ENCODE results near the gene CAMK1D.

The CAMK1D gene

DNA sequence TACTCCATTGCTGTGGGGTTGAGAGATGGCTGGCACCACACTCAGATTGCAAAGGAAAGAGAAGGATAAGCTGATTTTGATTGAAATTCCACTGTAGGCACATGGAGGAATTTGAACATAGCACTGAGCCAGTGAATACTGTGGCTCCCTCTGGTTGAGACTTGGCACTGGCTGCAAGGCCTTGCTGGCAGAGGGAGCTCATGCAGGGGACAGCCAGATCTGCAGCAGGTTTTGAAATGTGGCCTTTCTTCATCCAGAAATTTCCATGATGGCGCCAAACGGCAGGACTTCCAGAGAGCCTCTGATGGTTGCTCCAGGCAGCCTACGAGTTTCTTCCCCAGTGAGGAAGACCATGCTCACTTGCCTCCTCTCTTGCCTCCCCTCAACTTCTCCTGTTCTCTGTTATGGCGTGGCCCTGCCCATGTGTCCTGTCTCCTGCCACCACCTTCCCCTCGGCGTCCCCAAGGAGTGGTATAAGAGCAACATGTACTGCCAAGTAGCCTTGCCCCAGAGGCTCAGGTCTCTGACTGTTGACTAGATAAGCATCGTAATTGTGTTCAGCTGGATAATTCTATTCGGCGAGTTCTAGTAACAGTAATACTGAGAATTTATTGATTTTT, 386.6 kb downstream of the CAMK1D start:
- no peaks in the 10 kb centered on the region for H4K20me1 ChIP-seq (ENCODE audit: insufficient read depth, low read length)
- H3K36me3 ChIP-seq (ENCODE audit: insufficient read depth, low read length) = no peaks in the 10 kb centered on the region
- no peak overlapping the region for H3K4me2 ChIP-seq (ENCODE audit: low read length)
- TF ChIP-seq, protein P1, sequence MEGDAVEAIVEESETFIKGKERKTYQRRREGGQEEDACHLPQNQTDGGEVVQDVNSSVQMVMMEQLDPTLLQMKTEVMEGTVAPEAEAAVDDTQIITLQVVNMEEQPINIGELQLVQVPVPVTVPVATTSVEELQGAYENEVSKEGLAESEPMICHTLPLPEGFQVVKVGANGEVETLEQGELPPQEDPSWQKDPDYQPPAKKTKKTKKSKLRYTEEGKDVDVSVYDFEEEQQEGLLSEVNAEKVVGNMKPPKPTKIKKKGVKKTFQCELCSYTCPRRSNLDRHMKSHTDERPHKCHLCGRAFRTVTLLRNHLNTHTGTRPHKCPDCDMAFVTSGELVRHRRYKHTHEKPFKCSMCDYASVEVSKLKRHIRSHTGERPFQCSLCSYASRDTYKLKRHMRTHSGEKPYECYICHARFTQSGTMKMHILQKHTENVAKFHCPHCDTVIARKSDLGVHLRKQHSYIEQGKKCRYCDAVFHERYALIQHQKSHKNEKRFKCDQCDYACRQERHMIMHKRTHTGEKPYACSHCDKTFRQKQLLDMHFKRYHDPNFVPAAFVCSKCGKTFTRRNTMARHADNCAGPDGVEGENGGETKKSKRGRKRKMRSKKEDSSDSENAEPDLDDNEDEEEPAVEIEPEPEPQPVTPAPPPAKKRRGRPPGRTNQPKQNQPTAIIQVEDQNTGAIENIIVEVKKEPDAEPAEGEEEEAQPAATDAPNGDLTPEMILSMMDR (IDR thresholded peaks at IDR 0.05; ENCODE audit: low read length) = no peak
- TF ChIP-seq EZH2 (IDR thresholded peaks at IDR 0.05; ENCODE audit: borderline replicate concordance, low read length) = no peak
- H3F3A ChIP-seq (ENCODE audit: insufficient read depth, low read length) = no peaks in the 10 kb centered on the region
- H3K9me3 ChIP-seq (ENCODE audit: low read length) = no peaks in the 10 kb centered on the region
- no peak overlapping the region for H2AFZ ChIP-seq (ENCODE audit: low read length)
- H3K9me2 ChIP-seq (ENCODE audit: low read depth, low read length) = no peaks in the 10 kb centered on the region
- no peaks in the 10 kb centered on the region for H3K4me1 ChIP-seq (ENCODE audit: insufficient read depth, low read length, severe bottlenecking)
- no peak overlapping the region for H3K9ac ChIP-seq (ENCODE audit: low read length)
- no peak overlapping the region for H3K27ac ChIP-seq (ENCODE audit: low read depth, low read length, poor library complexity, severe bottlenecking)
- H3K4me3 ChIP-seq (ENCODE audit: low read depth, low read length, poor library complexity, severe bottlenecking) = no peak overlapping the region
- H3K27me3 ChIP-seq (ENCODE audit: insufficient read depth, low read length) = no peaks in the 10 kb centered on the region
- H3K79me2 ChIP-seq (ENCODE audit: insufficient read depth, low read length) = no peaks in the 10 kb centered on the region

DNA sequence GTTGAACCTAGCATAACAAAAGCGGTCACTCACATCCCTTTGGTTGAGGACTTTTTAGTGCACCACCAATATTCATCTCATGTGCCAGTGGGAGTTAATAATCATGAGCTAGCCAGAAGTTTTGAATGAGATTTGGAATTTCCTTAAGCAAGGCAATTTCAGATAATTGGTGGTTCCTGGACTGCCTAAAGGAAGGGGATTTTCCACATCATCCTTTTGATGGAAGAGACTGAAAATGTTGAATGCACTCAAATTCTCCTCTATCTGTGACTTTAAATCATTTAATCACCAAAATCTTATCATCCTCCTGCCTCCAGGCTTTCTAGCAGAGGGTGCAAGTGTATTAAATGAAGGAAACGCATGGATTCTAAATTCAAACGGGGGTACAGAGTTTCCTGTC, 391.5 kb downstream of the CAMK1D start:
- no peak overlapping the region for H3K4me2 ChIP-seq (ENCODE audit: low read length)
- no peaks in the 10 kb centered on the region for H3K9me3 ChIP-seq (ENCODE audit: low read length)
- no peaks in the 10 kb centered on the region for H3K27me3 ChIP-seq (ENCODE audit: insufficient read depth, low read length)
- TF ChIP-seq, protein P1 (IDR thresholded peaks at IDR 0.05; ENCODE audit: low read length) = no peak
- TF ChIP-seq EZH2 (IDR thresholded peaks at IDR 0.05; ENCODE audit: borderline replicate concordance, low read length) = no peak
- no peaks in the 10 kb centered on the region for H3K4me1 ChIP-seq (ENCODE audit: insufficient read depth, low read length, severe bottlenecking)
- H4K20me1 ChIP-seq (ENCODE audit: insufficient read depth, low read length) = no peaks in the 10 kb centered on the region
- no peaks in the 10 kb centered on the region for H3K36me3 ChIP-seq (ENCODE audit: insufficient read depth, low read length)
- no peaks in the 10 kb centered on the region for H3K9me2 ChIP-seq (ENCODE audit: low read depth, low read length)
- H3K4me3 ChIP-seq (ENCODE audit: low read depth, low read length, poor library complexity, severe bottlenecking) = no peak overlapping the region
- H2AFZ ChIP-seq (ENCODE audit: low read length) = no peak overlapping the region
- no peaks in the 10 kb centered on the region for H3K79me2 ChIP-seq (ENCODE audit: insufficient read depth, low read length)
- no peaks in the 10 kb centered on the region for H3F3A ChIP-seq (ENCODE audit: insufficient read depth, low read length)
- no peak overlapping the region for H3K9ac ChIP-seq (ENCODE audit: low read length)
- H3K27ac ChIP-seq (ENCODE audit: low read depth, low read length, poor library complexity, severe bottlenecking) = no peak overlapping the region

DNA sequence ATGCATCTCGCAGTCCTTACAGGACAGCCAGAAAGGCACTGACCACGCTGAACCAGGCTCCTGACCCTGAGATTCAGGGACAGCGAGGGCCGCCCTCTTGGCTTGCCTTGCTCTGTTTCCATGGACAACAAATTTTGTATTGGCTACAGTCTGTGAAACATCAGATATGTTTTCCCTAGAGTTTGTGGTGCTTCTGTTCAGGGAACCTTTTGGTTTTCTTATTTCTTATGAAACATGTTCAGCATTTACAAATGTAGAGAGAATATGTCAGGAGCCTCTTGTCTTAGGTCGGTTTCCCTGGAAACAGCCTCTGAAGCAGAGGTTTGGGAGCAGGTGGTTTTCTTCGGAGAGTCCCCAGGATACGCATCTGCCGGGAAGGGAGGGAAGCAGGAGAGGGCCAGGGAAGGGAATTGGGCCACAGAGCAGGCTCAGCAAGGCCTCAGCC, 392.0 kb downstream of the CAMK1D start:
- H3K36me3 ChIP-seq (ENCODE audit: insufficient read depth, low read length) = no peaks in the 10 kb centered on the region
- H3K9me2 ChIP-seq (ENCODE audit: low read depth, low read length) = no peaks in the 10 kb centered on the region
- H3K79me2 ChIP-seq (ENCODE audit: insufficient read depth, low read length) = no peaks in the 10 kb centered on the region
- H3K9ac ChIP-seq (ENCODE audit: low read length) = no peak overlapping the region
- H3K27ac ChIP-seq (ENCODE audit: low read depth, low read length, poor library complexity, severe bottlenecking) = no peak overlapping the region
- H3K4me1 ChIP-seq (ENCODE audit: insufficient read depth, low read length, severe bottlenecking) = no peaks in the 10 kb centered on the region
- TF ChIP-seq, protein P1 (IDR thresholded peaks at IDR 0.05; ENCODE audit: low read length) = no peak
- TF ChIP-seq EZH2 (IDR thresholded peaks at IDR 0.05; ENCODE audit: borderline replicate concordance, low read length) = no peak
- H3K4me3 ChIP-seq (ENCODE audit: low read depth, low read length, poor library complexity, severe bottlenecking) = no peak overlapping the region
- H3F3A ChIP-seq (ENCODE audit: insufficient read depth, low read length) = no peaks in the 10 kb centered on the region
- H3K4me2 ChIP-seq (ENCODE audit: low read length) = no peak overlapping the region
- no peak overlapping the region for H2AFZ ChIP-seq (ENCODE audit: low read length)
- H3K27me3 ChIP-seq (ENCODE audit: insufficient read depth, low read length) = no peaks in the 10 kb centered on the region
- H4K20me1 ChIP-seq (ENCODE audit: insufficient read depth, low read length) = no peaks in the 10 kb centered on the region
- H3K9me3 ChIP-seq (ENCODE audit: low read length) = no peaks in the 10 kb centered on the region
